HFFc6 (cell line): ENCODE data around the gene FOXS1. TPM values are rescaled to one million over a fixed set of nuclear protein-coding genes. Genes with fewer than 3 reads are reported as not detected.

ENCODE experiments used
- DNase-seq: peaks from one replicate; pipeline ENCODE4 v3.0.0-alpha.2; 2018
- H3K27ac Mint-ChIP-seq: 2 replicates; pipeline ENCODE4 v1.8.0; 2020; ENCODE audit warnings: mild to moderate bottlenecking, mixed read lengths
- H3K27me3 Mint-ChIP-seq: 2 replicates; pipeline ENCODE4 v1.8.0; 2021; ENCODE audit warnings: mild to moderate bottlenecking, moderate library complexity, mixed read lengths; ENCODE audit not compliant: insufficient read depth
- H3K36me3 Mint-ChIP-seq: 2 replicates; pipeline ENCODE4 v1.8.0; 2021; ENCODE audit warnings: low read depth, mixed read lengths
- H3K4me1 Mint-ChIP-seq: 2 replicates; pipeline ENCODE4 v1.8.0; 2020; ENCODE audit warnings: low read depth, mixed read lengths
- H3K4me3 Mint-ChIP-seq: 2 replicates; pipeline ENCODE4 v1.8.0; 2020; ENCODE audit warnings: mild to moderate bottlenecking, moderate library complexity, mixed read lengths
- H3K9me3 Mint-ChIP-seq: 2 replicates; pipeline ENCODE4 v1.8.0; 2020; ENCODE audit warnings: mild to moderate bottlenecking, mixed read lengths
- CTCF ChIP-seq: fragments of 200-600 bp; sonication (generic); IDR thresholded peaks from 2 replicates; pipeline ENCODE4 v1.5.0; 2021; ENCODE audit warnings: antibody characterized with exemption, mild to moderate bottlenecking
- total RNA-seq, 6 experiments: library from RNA; stranded (reverse); fragmentation: NEBNext Ultra II Directional; extraction: Animal tissue kit (Norgen Biotek cat#: 25700); gene quantifications; 2 replicates in 1 of 6; 3 replicates in 5 of 6; pipeline ENCODE4 v1.2.3, GENCODE V29; 2021

The FOXS1 gene
- total RNA-seq, 6 experiments from 2014 or later = not detected

DNA sequence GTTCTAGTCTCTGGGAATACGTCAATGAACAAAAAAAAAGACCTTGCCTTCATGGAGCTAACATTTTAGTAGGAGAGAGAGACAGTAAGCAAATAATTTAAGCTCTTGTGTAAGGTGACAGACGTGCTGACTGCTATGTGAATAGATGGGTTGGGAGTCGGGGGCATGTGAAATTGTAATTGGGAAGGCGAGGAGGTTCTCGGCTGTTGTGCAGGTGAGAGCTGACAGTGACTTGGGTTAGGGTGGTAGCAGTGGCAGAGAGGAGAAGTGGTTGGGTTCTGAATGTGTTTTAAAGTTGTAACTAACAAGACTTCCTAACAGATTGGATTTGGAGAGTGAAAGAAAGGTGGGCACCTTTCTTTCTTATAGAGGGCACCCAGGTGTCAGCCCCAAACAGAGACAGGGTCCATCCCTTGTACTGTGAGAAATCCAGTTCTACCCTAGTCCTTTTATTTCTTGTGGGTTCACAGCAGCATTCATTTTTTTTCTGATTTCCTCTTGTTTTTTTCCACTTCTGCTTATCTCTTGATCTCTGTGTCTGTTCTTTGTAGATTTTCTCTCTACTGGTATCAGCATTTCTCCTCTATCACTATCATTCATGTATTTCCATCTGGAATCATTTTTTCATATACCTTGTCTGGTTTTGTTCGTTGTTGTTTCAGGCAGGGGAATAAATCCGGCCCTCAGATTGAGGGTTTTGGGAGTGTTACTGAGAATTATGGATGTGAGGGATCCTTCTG lies 41.7 kb downstream of the FOXS1 start:
- Mint-ChIP-seq H3K27me3 (no peaks in the 10 kb centered on the region; the same call in 1 of the 2 replicates), H3K27ac (no peak overlapping the region), H3K4me3 (no peak overlapping the region)

GRCh38 chr20:31801508-31801907 lies 43.9 kb downstream of the FOXS1 start:
- no peaks in the 10 kb centered on the region; the same call in 1 of the 2 replicates for H3K27me3 Mint-ChIP-seq
- no peak overlapping the region for H3K4me3 Mint-ChIP-seq
- peaks cover 44% of the 10 kb centered on the region for H3K36me3 Mint-ChIP-seq
- H3K9me3 Mint-ChIP-seq = no peaks in the 10 kb centered on the region
- TF ChIP-seq CTCF = no peak
- no peak for DNase-seq
- H3K27ac Mint-ChIP-seq = no peak overlapping the region
- no peaks in the 10 kb centered on the region for H3K4me1 Mint-ChIP-seq

More for the DNA sequence above, 41.7 kb downstream of the FOXS1 start:
- Mint-ChIP-seq H3K4me1 (no peaks in the 10 kb centered on the region), H3K9me3 (no peaks in the 10 kb centered on the region), H3K36me3 (peaks cover 28% of the 10 kb centered on the region)
- no peak for TF ChIP-seq CTCF
- no peak for DNase-seq

DNA sequence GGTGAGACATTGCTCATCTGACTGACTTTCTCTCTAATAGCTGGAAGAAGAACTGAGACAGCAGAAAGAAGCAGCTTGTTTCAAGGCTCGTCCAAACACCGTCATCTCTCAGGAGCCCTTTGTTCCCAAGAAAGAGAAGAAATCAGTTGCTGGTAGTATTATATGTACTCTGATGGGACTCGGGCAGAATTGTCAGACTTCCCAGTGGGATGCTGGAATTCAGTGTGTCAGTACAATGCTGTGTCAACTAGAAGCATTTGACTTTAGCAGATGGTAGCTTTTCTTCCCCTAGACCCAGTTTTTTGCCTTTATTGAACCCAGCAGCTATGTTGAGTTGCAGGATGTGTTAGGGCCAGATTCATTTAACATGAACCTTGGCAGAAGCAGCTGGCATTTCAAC lies 48.0 kb downstream of the FOXS1 start:
- Mint-ChIP-seq H3K36me3 (peaks cover 47% of the 10 kb centered on the region), H3K4me1 (no peaks in the 10 kb centered on the region), H3K27ac (peak overlapping the region; percentile 14; the same call in 1 of the 2 replicates), H3K4me3 (no peak overlapping the region), H3K9me3 (no peaks in the 10 kb centered on the region), H3K27me3 (no peaks in the 10 kb centered on the region)
- no peak for TF ChIP-seq CTCF
- DNase-seq = no peak

Other genes starting within 250 kb of the FOXS1 start
- 100 to 1,000 TPM; 397 to 487 (median 452) TPM for gene ID1, start 240.3 kb downstream of the FOXS1 start, total RNA-seq
- gene COX4I2, start 207.7 kb downstream of the FOXS1 start, total RNA-seq = not detected
- gene BCL2L1, start 122.7 kb downstream of the FOXS1 start, total RNA-seq = 100 to 1,000 TPM; 111 to 122 (median 117) TPM
- 100 to 1,000 TPM in 4 of 6 experiments, 10 to 100 TPM in 2; 51.0 to 117 (median 107) TPM for gene TPX2, start 106.3 kb downstream of the FOXS1 start, total RNA-seq
- under 1 TPM; 0.07 to 0.30 (median 0.16) TPM for gene MYLK2, start 26.2 kb downstream of the FOXS1 start, total RNA-seq
- gene DUSP15, start 24.9 kb upstream of the FOXS1 start, total RNA-seq = not detected
- gene TTLL9, start 25.0 kb upstream of the FOXS1 start, total RNA-seq = not detected
- 10 to 100 TPM; 12.2 to 17.1 (median 13.1) TPM for gene PDRG1, start 106.4 kb upstream of the FOXS1 start, total RNA-seq
- gene XKR7, start 122.5 kb upstream of the FOXS1 start, total RNA-seq = not detected
- gene CCM2L, start 164.8 kb upstream of the FOXS1 start, total RNA-seq = not detected
- gene HCK, start 206.6 kb upstream of the FOXS1 start, total RNA-seq = not detected